Measurements from ENCODE around the gene ZMIZ1.

ZMIZ1 gene

DNA sequence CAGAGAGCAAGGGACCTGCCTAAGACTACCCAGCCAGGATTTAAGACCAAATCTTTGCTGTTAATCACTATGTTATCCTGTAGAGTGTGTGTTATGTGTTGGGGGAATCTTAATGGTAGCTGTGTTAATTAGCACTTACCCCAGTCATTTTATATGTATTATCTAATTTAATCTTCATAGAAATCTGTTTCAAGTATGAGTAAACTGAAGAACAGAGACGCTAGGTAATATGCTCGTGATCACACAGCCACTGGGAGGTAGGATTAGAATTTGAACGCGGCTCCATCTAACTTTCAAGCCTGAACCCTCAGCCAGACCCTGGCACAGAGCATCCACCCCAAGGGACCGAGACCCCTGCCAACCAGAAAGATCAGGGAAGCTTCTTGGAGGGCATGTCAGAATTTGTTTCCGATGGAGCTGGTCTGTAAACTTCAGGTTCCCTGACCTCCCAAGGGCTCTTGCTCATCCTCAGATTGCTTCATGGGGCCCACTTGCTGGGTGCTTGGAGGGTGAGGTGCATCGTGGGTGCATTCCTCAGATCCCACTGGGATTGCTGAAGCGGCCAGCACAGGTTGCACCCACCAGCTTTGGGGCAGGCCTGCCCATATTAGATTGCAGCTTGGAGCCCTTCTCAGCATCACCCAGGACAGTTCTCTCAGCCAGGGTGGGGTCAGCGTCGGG, 105.0 kb downstream of the ZMIZ1 start:
- no peak for DNase-seq
- ATAC-seq = no peak

GRCh38 chr10:79176052-79176501, 107.3 kb downstream of the ZMIZ1 start:
- DNase-seq = no peak
- no peak for ATAC-seq

GRCh38 chr10:79176949-79177602, 108.3 kb downstream of the ZMIZ1 start:
- no peak for ATAC-seq

DNA sequence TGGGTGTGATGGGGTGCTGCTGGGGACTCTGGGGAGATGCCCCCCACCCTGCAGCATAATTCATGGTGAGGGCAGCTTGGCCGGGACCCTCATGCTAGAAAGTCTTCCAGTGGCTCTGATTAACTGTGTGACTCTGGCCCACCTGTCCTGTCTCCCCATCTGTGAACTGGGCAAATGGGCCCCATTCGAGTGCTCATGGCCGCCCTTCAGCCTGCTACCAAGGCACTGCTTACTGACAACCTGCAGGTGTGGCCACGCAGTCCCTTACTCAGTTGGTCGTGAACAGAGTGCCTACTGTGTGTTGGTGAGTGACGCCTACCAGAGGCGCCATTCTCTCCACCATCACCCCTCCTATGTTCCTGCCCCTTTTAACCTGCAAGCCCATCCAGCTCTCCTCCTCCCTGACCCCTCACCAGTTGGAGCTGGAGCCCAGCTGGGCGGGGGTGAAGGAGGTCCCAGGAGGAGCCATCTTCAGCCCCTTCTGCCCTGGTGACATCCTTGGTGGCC, 109.4 kb downstream of the ZMIZ1 start:
- no peak for ATAC-seq

More at GRCh38 chr10:79176949-79177602, 108.3 kb downstream of the ZMIZ1 start:
- DNase-seq = no peak

GRCh38 chr10:79178614-79179163, 109.9 kb downstream of the ZMIZ1 start:
- ATAC-seq = no peak
- no peak for DNase-seq

More for the DNA sequence above, 109.4 kb downstream of the ZMIZ1 start:
- DNase-seq = no peak

DNA sequence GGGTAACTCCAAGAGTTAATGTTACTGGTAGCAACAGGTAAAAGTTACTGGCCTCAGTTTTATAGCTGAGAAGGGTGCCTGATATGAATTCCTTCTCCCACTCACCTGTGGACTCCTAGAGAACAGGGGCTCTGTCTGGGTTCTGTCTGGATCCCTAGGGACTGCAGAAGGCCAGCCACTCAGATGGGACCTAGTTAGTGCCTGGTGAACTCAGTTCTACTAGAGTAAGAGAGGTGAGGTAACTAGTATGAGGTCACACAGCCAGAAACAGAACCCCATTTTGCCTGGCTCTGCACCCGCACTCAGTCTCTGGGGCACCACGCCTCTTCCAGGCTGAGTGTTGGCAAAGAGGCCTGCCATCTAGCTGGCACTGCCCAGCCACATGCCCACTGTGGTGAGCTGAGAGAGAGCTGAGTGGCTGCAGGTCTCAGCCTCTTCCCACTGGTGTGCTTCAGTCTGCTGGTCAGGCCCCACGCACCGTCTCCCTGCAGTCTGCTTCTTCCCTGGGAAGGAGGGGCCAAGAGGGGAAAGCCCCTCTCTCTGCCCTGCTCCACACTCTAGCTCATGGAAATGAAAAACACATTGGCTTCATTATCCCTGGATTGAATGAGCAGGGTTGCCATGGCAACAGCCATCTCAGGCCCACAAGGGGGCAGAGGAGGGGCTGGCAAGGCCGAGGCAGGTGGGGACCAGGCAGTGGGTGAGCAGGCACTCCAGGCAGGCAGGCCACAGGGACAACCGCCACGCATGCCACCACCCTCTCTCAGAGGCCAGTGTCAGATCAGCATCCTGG, 110.6 kb downstream of the ZMIZ1 start:
- ATAC-seq = no peak
- no peak for DNase-seq

DNA sequence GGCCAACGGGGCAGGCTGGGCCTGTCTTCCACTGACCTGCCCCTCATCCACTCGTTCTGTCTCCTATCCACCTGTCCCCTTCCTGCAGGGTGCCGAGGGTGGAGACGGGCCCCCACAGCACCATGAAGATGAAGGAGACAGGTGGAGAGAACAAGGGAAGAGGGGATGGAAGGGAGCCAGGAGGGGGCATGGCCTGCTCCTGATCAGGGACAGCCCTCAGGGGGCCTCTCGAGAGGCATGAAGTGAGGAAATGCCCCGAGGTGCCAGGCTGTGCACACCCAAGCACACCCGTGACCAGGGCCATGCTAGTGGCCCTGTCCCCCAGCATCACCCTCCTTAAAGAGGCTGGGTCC, 111.2 kb downstream of the ZMIZ1 start:
- no peak for DNase-seq
- no peak for ATAC-seq

GRCh38 chr10:79180414-79181221, 111.9 kb downstream of the ZMIZ1 start:
- no peak for DNase-seq
- no peak for ATAC-seq

DNA sequence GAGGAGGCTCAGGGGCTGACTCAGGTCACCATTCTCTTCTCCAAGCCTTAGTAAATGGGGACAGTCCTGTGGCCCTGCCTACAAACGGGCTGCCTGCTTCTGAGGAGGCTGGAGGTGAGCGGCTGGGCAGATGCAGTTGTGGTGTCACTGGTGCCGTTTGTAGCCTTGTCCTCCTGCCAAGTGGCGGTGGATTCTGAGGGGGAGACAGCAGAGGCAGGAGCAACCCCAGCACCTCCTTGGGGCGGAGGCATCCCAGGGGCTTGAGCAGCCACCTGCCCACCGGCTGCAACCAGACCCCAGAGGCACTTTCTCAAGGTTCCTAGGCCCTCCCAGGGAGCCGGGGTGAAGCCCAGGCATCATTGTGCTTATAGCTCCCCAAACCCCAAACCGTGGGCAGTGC, 112.5 kb downstream of the ZMIZ1 start:
- ATAC-seq (no peak), DNase-seq (no peak)

DNA sequence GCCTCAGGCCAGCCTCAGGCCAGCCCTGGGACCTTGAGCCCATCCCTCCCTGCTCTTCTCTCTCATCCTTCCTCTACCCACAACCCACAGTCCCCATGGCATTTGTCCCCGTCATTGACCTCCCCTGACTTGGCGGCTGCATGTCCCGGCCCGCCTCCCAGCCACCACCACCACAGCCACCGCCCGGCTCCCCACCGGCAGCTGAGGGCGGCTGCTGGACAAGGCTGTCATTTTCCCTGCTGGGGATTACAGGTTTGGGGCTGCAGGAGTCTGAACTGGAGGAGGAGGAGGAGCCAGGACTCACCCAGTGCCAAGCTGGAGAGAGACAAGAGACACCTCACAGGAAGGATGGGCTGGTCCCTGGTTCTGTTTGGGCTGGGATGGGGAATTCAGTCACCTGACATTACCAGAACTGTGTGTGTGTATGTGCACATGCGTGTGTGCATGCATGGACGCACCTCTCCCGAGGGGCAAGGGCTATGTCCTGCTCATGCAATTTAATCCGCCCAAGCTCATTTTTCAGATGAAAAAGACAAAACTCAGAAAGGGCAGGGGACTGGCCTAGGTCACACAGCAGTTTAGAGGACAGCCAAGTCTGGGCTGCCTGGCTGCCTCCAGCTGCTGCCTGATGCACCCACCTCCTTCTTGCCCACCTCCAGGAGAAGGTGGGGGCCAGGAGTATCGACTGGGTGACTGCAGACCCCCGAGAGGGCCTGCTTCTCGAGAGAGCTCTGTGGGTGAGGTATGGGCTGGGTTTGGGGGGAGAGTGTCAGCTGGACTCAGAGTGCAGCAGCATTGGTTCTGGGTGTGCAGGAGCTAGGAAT, 113.1 kb downstream of the ZMIZ1 start:
- ATAC-seq (no peak), DNase-seq (no peak)

GRCh38 chr10:79182781-79183467, 114.2 kb downstream of the ZMIZ1 start:
- ATAC-seq = no peak
- DNase-seq = no peak

GRCh38 chr10:79183468-79183865, 114.7 kb downstream of the ZMIZ1 start:
- no peak for ATAC-seq
- DNase-seq = no peak

- ATAC-seq (no peak), DNase-seq (no peak)
Measured at GRCh38 chr10:79184145-79184625, 115.4 kb downstream of the ZMIZ1 start.

DNA sequence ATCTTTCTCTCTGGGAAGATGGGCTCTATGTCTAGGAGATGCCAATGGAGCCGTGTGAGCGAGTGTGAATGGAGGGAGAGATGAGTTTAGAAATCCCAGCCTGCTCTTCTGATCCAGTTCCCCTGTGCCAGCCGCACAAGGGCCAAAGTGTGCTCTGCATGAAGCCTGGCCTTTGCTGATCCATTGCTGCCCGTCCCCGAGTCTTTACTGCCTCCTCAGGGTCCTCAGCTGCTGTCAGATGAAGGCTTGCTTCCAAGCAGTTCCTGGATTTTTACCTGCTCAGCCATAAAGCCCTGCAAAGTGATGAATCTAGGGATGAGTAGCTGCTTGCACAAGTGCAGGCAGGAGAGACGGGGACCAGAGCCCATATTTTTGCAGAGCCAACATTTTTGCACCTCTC, 115.9 kb downstream of the ZMIZ1 start:
- ATAC-seq (no peak), DNase-seq (no peak)

DNA sequence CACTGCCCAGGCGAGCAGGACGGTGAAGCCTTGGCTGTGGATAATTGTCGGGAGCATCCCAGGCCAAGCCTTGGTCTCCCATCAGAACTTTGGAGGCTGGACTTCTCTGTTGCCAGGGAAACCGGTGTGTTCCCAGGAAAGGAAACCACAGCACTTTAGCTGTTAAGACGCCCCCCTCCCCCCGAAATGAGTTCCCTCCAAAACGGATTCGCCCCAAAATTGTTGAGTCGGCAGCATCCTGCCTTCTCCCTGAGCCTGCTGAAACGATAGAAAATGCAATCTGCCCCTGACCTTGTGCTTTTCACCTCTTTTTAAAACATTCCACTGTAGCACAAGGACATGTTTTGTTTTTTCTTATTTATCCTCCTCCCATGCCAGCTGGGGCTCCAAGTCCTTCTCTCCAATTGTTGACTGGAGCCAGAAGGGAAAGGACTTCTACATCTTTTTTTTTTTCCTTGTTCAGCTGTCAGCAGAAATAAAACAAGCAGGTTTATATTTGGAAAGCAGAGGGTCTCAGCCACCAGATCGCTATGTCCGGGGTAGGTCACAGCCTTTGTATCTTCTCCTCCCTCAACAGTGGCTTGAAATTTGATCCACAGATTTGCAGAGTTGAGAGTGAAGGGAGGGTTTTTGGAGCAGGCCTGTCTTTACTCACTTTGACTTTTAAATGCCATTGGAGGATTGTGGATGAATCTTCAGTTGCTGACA, 116.5 kb downstream of the ZMIZ1 start:
- ATAC-seq = no peak
- no peak for DNase-seq

- DNase-seq = no peak
Measured at GRCh38 chr10:79185796-79186374, 117.1 kb downstream of the ZMIZ1 start.

GRCh38 chr10:79186486-79187120, 117.8 kb downstream of the ZMIZ1 start:
- no peak for ATAC-seq
- no peak for DNase-seq

More at GRCh38 chr10:79185796-79186374, 117.1 kb downstream of the ZMIZ1 start:
- ATAC-seq = no peak

- ATAC-seq (no peak), DNase-seq (no peak)
Measured at GRCh38 chr10:79187121-79187940, 118.6 kb downstream of the ZMIZ1 start.
